ENCODE data around the gene NHS.

NHS gene

GRCh38 chrX:17596061-17596460 lies 221.1 kb downstream of the NHS start:
- Histone ChIP-seq H3K9ac (ENCODE audit: low read depth, low read length) (no peak overlapping the region), H3K27me3 (ENCODE audit: control insufficient read depth, insufficient read depth, low read length) (peaks cover 3% of the 10 kb centered on the region), H3K9me3 (ENCODE audit: control insufficient read depth, insufficient read depth, low read length) (no peaks in the 10 kb centered on the region), H3K4me1 (ENCODE audit: control insufficient read depth, insufficient read depth, low read length) (peaks cover 15% of the 10 kb centered on the region), H3K36me3 (ENCODE audit: control insufficient read depth, insufficient read depth, low read length) (no peaks in the 10 kb centered on the region), H3K4me3 (ENCODE audit: low read depth, low read length) (no peak overlapping the region)

DNA sequence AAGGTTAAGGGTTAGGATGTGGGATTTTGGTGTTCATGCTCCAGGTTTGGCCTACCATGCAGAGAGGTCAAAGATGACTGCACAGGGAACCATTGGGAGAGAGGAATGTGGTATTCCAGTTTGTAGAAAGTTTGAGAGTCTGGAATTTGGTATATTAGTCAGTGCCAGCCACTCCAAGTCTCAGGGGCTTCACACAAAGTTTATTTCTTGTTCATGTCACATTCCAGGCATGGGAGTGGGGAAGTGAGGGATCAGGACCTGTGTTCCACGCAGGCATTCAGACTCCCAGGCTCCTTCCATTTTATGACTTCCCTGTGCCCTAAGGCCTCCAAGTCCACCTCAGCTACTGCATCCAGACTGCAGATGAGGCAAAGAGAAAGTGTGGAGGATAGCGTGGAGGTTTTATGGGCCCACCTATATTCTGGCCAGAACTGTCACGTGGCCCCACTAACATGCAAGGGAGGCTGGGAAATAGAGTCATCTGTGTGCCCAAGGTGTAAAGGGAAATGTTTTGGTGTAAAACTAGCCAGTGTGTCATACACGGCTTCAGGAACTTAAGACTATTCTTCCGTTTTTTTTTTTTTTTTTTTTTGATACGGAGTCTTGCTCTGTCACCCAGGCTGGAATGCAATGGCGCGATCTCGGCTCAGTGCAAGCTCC lies 221.7 kb downstream of the NHS start:
- no peaks in the 10 kb centered on the region for H3K36me3 ChIP-seq (ENCODE audit: control insufficient read depth, insufficient read depth, low read length)
- H3K9ac ChIP-seq (ENCODE audit: low read depth, low read length), result no peak overlapping the region
- peaks cover 21% of the 10 kb centered on the region for H3K4me1 ChIP-seq (ENCODE audit: control insufficient read depth, insufficient read depth, low read length)
- H3K4me3 ChIP-seq (ENCODE audit: low read depth, low read length), result no peak overlapping the region
- H3K27me3 ChIP-seq (ENCODE audit: control insufficient read depth, insufficient read depth, low read length), result peaks cover 3% of the 10 kb centered on the region
- no peaks in the 10 kb centered on the region for H3K9me3 ChIP-seq (ENCODE audit: control insufficient read depth, insufficient read depth, low read length)

- H3K4me1 ChIP-seq (ENCODE audit: control insufficient read depth, insufficient read depth, low read length), result peaks cover 25% of the 10 kb centered on the region
- H3K27me3 ChIP-seq (ENCODE audit: control insufficient read depth, insufficient read depth, low read length), result peaks cover 3% of the 10 kb centered on the region
- no peaks in the 10 kb centered on the region for H3K36me3 ChIP-seq (ENCODE audit: control insufficient read depth, insufficient read depth, low read length)
- H3K4me3 ChIP-seq (ENCODE audit: low read depth, low read length), result no peak overlapping the region
- H3K9ac ChIP-seq (ENCODE audit: low read depth, low read length), result no peak overlapping the region
- H3K9me3 ChIP-seq (ENCODE audit: control insufficient read depth, insufficient read depth, low read length), result no peaks in the 10 kb centered on the region
Measured at GRCh38 chrX:17597327-17597726, 222.3 kb downstream of the NHS start.

- no peak overlapping the region for H3K4me3 ChIP-seq (ENCODE audit: low read depth, low read length)
- peaks cover 27% of the 10 kb centered on the region for H3K4me1 ChIP-seq (ENCODE audit: control insufficient read depth, insufficient read depth, low read length)
- H3K9me3 ChIP-seq (ENCODE audit: control insufficient read depth, insufficient read depth, low read length), result no peaks in the 10 kb centered on the region
- no peaks in the 10 kb centered on the region for H3K36me3 ChIP-seq (ENCODE audit: control insufficient read depth, insufficient read depth, low read length)
- peaks cover 3% of the 10 kb centered on the region for H3K27me3 ChIP-seq (ENCODE audit: control insufficient read depth, insufficient read depth, low read length)
- no peak overlapping the region for H3K9ac ChIP-seq (ENCODE audit: low read depth, low read length)
Measured at GRCh38 chrX:17597836-17598439, 222.9 kb downstream of the NHS start.

DNA sequence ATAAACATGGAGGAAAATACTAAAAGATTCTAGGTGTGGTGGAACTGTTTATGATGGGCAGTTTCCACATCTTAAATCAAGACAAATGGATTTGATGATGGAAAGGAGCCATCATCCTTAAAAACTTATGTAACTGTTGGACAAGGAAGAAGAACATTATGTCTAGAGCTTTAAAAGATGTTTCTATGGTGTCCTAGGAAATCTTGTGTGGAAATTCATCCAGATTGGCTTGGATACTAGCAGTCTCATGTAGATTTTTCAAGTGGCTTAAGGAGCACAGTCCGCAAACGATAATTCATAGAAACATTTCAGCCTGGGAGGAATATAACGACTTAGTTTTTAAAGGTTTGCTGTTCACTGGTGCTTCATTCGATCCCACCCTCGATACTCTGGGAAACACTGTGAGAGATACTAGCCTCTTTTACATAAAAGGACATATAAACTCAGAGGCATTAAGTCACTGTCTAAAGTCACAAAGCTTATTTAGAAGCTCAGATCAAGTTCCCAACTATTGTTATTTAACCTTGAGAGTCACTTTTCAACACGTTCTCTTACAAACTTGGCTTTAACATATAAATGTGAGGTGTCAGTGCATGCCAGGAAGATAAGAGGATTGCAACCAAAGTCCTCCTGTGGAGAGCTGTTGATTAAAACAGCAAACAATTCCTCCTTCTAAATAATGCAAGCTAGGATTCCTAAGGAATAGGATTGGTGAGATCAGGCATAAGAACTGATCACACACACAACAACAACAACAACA lies 226.6 kb downstream of the NHS start:
- H3K9ac ChIP-seq (ENCODE audit: low read depth, low read length), result no peak overlapping the region
- H3K9me3 ChIP-seq (ENCODE audit: control insufficient read depth, insufficient read depth, low read length), result no peaks in the 10 kb centered on the region
- H3K4me1 ChIP-seq (ENCODE audit: control insufficient read depth, insufficient read depth, low read length), result peaks cover 27% of the 10 kb centered on the region
- no peaks in the 10 kb centered on the region for H3K36me3 ChIP-seq (ENCODE audit: control insufficient read depth, insufficient read depth, low read length)
- peaks cover 3% of the 10 kb centered on the region for H3K27me3 ChIP-seq (ENCODE audit: control insufficient read depth, insufficient read depth, low read length)
- H3K4me3 ChIP-seq (ENCODE audit: low read depth, low read length), result peak overlapping the region; percentile 1

- H3K4me1 ChIP-seq (ENCODE audit: control insufficient read depth, insufficient read depth, low read length), result peaks cover 27% of the 10 kb centered on the region
- H3K9ac ChIP-seq (ENCODE audit: low read depth, low read length), result no peak overlapping the region
- no peaks in the 10 kb centered on the region for H3K9me3 ChIP-seq (ENCODE audit: control insufficient read depth, insufficient read depth, low read length)
- peak overlapping the region; percentile 10 for H3K4me3 ChIP-seq (ENCODE audit: low read depth, low read length)
- no peaks in the 10 kb centered on the region for H3K36me3 ChIP-seq (ENCODE audit: control insufficient read depth, insufficient read depth, low read length)
- H3K27me3 ChIP-seq (ENCODE audit: control insufficient read depth, insufficient read depth, low read length), result peaks cover 3% of the 10 kb centered on the region
Measured at GRCh38 chrX:17602245-17602644, 227.2 kb downstream of the NHS start.

DNA sequence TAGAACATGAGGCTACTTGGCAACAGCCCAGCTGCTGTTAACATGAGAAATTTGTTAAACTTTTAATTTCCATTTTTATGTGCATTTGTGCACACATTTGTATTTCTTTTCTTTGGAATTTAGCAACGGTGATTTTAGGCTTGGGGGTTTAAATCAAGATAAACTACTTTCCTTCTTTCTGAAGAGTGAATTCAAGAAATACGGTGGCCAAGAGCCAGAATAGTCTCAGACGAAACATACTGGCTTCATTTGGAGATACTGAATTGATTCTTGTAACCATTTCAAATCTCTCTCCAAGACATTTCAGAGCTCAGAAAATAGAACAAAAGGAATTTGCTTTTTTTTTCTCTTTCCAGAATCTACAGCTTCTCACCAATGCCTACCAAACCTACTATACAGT lies 228.2 kb downstream of the NHS start:
- H3K27me3 ChIP-seq (ENCODE audit: control insufficient read depth, insufficient read depth, low read length), result peaks cover 3% of the 10 kb centered on the region

GRCh38 chrX:17605676-17606075 lies 230.7 kb downstream of the NHS start:
- no peaks in the 10 kb centered on the region for H3K9me3 ChIP-seq (ENCODE audit: control insufficient read depth, insufficient read depth, low read length)
- peaks cover 16% of the 10 kb centered on the region for H3K4me1 ChIP-seq (ENCODE audit: control insufficient read depth, insufficient read depth, low read length)
- H3K4me3 ChIP-seq (ENCODE audit: low read depth, low read length), result no peak overlapping the region
- H3K27me3 ChIP-seq (ENCODE audit: control insufficient read depth, insufficient read depth, low read length), result peaks cover 2% of the 10 kb centered on the region
- no peak overlapping the region for H3K9ac ChIP-seq (ENCODE audit: low read depth, low read length)
- H3K36me3 ChIP-seq (ENCODE audit: control insufficient read depth, insufficient read depth, low read length), result no peaks in the 10 kb centered on the region

More for the DNA sequence above, 228.2 kb downstream of the NHS start:
- H3K4me3 ChIP-seq (ENCODE audit: low read depth, low read length), result no peak overlapping the region
- no peaks in the 10 kb centered on the region for H3K9me3 ChIP-seq (ENCODE audit: control insufficient read depth, insufficient read depth, low read length)
- peaks cover 27% of the 10 kb centered on the region for H3K4me1 ChIP-seq (ENCODE audit: control insufficient read depth, insufficient read depth, low read length)
- no peak overlapping the region for H3K9ac ChIP-seq (ENCODE audit: low read depth, low read length)
- no peaks in the 10 kb centered on the region for H3K36me3 ChIP-seq (ENCODE audit: control insufficient read depth, insufficient read depth, low read length)

DNA sequence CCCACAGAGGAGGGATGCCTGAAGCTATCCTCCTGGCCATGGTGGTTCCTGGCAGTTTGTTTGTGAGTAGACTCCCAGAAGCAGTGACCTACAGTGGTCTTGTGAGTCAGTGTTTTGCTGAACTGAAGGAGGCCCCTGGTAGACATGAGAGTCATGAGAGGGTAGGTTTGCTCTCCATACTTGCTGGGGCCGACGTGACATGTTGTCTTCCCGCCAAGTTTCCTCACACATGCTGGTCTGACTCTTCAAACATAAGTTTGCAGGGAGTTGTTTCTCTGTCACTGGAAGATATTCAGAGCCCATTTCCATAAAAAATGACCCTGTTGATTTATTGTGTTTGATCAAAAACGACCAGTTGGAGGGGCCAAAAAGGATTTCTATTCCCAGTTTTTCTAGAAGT lies 231.2 kb downstream of the NHS start:
- H3K4me3 ChIP-seq (ENCODE audit: low read depth, low read length), result no peak overlapping the region
- H3K9ac ChIP-seq (ENCODE audit: low read depth, low read length), result no peak overlapping the region
- no peaks in the 10 kb centered on the region for H3K9me3 ChIP-seq (ENCODE audit: control insufficient read depth, insufficient read depth, low read length)
- peaks cover 10% of the 10 kb centered on the region for H3K4me1 ChIP-seq (ENCODE audit: control insufficient read depth, insufficient read depth, low read length)
- no peaks in the 10 kb centered on the region for H3K36me3 ChIP-seq (ENCODE audit: control insufficient read depth, insufficient read depth, low read length)
- H3K27me3 ChIP-seq (ENCODE audit: control insufficient read depth, insufficient read depth, low read length), result no peaks in the 10 kb centered on the region

DNA sequence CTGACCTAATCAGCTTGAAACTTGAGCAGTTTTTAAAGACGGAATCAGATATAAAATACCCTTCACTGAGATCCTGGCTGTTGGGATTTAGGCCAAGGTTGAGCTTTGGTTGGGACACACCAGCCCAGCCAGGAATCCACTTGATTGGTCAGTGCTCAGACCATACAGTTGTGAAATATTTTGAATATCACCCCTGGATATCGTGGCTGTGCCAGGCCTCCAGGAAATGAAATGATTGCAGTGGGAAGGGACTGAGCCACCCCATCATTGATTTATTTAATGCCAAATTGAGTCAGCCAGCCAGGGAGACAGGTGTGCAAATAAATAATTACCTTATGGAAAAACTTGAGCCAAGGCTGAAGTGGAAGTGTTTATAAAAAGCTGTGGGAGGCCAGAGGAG lies 233.9 kb downstream of the NHS start:
- H3K4me3 ChIP-seq (ENCODE audit: low read depth, low read length), result no peak overlapping the region
- no peaks in the 10 kb centered on the region for H3K9me3 ChIP-seq (ENCODE audit: control insufficient read depth, insufficient read depth, low read length)
- no peak overlapping the region for H3K9ac ChIP-seq (ENCODE audit: low read depth, low read length)
- no peaks in the 10 kb centered on the region for H3K36me3 ChIP-seq (ENCODE audit: control insufficient read depth, insufficient read depth, low read length)
- H3K27me3 ChIP-seq (ENCODE audit: control insufficient read depth, insufficient read depth, low read length), result no peaks in the 10 kb centered on the region
- peaks cover 2% of the 10 kb centered on the region for H3K4me1 ChIP-seq (ENCODE audit: control insufficient read depth, insufficient read depth, low read length)

DNA sequence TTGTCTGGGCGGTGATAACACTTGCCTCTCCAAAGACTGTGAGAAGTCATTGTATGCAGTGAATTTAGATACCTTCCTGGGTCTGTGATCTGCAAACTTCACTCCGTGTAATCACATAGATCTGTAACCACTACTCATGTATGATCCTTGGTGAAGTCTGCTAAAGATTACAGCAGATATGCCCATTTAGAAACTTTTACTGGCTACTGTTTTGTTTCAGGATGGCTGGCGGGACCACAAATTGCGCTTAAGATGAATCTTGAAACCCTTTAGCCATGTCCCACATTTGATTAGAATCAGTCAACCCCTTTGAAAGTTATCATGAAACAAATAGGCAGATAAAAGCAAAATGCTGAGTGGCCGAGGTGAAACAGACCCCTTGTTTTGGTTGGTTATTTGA lies 235.8 kb downstream of the NHS start:
- no peaks in the 10 kb centered on the region for H3K9me3 ChIP-seq (ENCODE audit: control insufficient read depth, insufficient read depth, low read length)
- H3K4me1 ChIP-seq (ENCODE audit: control insufficient read depth, insufficient read depth, low read length), result peaks cover 14% of the 10 kb centered on the region
- no peak overlapping the region for H3K4me3 ChIP-seq (ENCODE audit: low read depth, low read length)
- no peaks in the 10 kb centered on the region for H3K36me3 ChIP-seq (ENCODE audit: control insufficient read depth, insufficient read depth, low read length)
- no peak overlapping the region for H3K9ac ChIP-seq (ENCODE audit: low read depth, low read length)
- H3K27me3 ChIP-seq (ENCODE audit: control insufficient read depth, insufficient read depth, low read length), result no peaks in the 10 kb centered on the region
